HepG2 (cell line): ENCODE data around the gene CDK12. TPM values are rescaled to one million over a fixed set of nuclear protein-coding genes. Genes with fewer than 3 reads are reported as not detected.

Experiments
- BATF2 ChIP-seq: sonication (generic); formaldehyde crosslinking; IDR thresholded peaks from 2 replicates; pipeline ENCODE4 v1.8.0; 2022; ENCODE audit warnings: mild to moderate bottlenecking, missing genetic modification reagents, moderate library complexity
- KLF13 ChIP-seq: sonication (generic); formaldehyde crosslinking; IDR thresholded peaks from 2 replicates; pipeline ENCODE4 v1.4.0; 2020; ENCODE audit warnings: mild to moderate bottlenecking, missing genetic modification reagents
- KMT2A ChIP-seq: sonication (generic); formaldehyde crosslinking; IDR thresholded peaks from 2 replicates; pipeline ENCODE4 v1.4.0; 2020; ENCODE audit warnings: missing genetic modification reagents
- PCBP1 ChIP-seq: fragments of 200-400 bp; formaldehyde crosslinking; IDR thresholded peaks from 2 replicates; pipeline ENCODE4 v1.6.1; 2017; ENCODE audit warnings: mild to moderate bottlenecking, low read depth, low read length, borderline replicate concordance
- REPIN1 ChIP-seq: sonication (generic); formaldehyde crosslinking; IDR thresholded peaks from 2 replicates; pipeline ENCODE4 v1.8.0; 2022; ENCODE audit warnings: missing genetic modification reagents, low read depth, mild to moderate bottlenecking, borderline replicate concordance
- ZBTB40 ChIP-seq, 2 experiments: fragments of 450-650 bp in 1 of 2; sonication (generic) in 1 of 2; formaldehyde crosslinking in 1 of 2; IDR thresholded peaks; 2 replicates each; pipeline versions ENCODE4 v1.6.1 to v1.8.0; 2016 to 2022; ENCODE audit warnings: antibody characterized with exemption in 1 of 2, mild to moderate bottlenecking in 1 of 2, missing genetic modification reagents in 1 of 2
- ZNF260 ChIP-seq: sonication (generic); formaldehyde crosslinking; IDR thresholded peaks from 2 replicates; pipeline ENCODE4 v1.4.0; 2020; ENCODE audit warnings: missing genetic modification reagents, low read depth, mild to moderate bottlenecking, borderline replicate concordance
- ZNF629 ChIP-seq: sonication (generic); formaldehyde crosslinking; conservative IDR thresholded peaks from 2 replicates; pipeline ENCODE4 v1.5.0; 2020; ENCODE audit warnings: missing genetic modification reagents
- polyA plus RNA-seq, 8 experiments: library from polyadenylated mRNA; depleted of rRNA in 3 of 8; stranded (reverse) in 7 of 8; unstranded in 1 of 8; fragments of >200 nt; fragmentation: Illumina TruSeq in 4 of 8; extraction: Trizol in 4 of 8; gene quantifications; 2 replicates each; pipeline versions ENCODE4 v1.2.1 to v1.2.3, GENCODE V29; 2011 to 2016; ENCODE audit warnings: low read depth in 4 of 8, missing spikeins in 1 of 8, mixed read lengths in 1 of 8; ENCODE audit not compliant: insufficient read depth in 1 of 8
- total RNA-seq, 5 experiments: library from RNA; depleted of rRNA; stranded (reverse); fragments of >200 nt; fragmentation: Illumina TruSeq; extraction: Trizol; gene quantifications; 2 replicates each; pipeline ENCODE4 v1.2.3, GENCODE V29; 2016; ENCODE audit warnings: low read depth in 1 of 5
- TF ChIP-seq, protein P1 (sequence below): sonication (generic); formaldehyde crosslinking; conservative IDR thresholded peaks from 2 replicates; pipeline ENCODE4 v1.5.0; 2020; ENCODE audit warnings: missing genetic modification reagents
- TF ChIP-seq, protein P2 (sequence below): sonication (generic); formaldehyde crosslinking; IDR thresholded peaks from 2 replicates; pipeline ENCODE4 v1.4.0; 2020; ENCODE audit warnings: mild to moderate bottlenecking, missing genetic modification reagents, borderline replicate concordance

CDK12 gene
- total and polyA plus RNA-seq, 2 of the 13 experiments (the other 11 are each of a cell fraction or from before 2014, with no cell fraction given) = 24.0 to 88.6 TPM

DNA sequence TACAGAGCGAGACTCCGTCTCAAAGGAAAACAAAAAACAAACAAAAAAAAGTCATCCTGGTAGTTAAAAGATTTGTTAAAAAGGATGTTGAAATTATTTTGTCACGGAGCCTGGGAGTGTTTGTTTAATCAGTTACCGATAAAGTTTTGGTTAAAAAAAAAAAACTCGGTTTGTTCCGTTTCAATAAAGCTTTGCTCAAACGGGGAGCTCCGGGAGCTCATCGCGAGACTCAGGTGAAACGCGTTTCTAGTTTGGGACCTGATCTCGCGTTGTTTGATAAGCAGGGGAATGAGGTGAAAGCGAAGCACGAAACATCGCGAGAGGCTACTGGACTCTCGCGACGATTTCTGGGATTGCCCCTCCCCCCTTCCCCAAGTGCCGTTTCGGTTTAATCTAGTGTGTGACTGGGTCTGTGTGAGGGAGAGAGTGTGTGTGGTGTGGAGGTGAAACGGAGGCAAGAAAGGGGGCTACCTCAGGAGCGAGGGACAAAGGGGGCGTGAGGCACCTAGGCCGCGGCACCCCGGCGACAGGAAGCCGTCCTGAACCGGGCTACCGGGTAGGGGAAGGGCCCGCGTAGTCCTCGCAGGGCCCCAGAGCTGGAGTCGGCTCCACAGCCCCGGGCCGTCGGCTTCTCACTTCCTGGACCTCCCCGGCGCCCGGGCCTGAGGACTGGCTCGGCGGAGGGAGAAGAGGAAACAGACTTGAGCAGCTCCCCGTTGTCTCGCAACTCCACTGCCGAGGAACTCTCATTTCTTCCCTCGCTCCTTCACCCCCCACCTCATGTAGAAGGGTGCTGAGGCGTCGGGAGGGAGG, at the start of gene CDK12 (continued):
- TF ChIP-seq BATF2 (CRISPR knock-in tag) (peak; percentile 36; the same call in 1 of the 2 replicates), KMT2A (CRISPR knock-in tag) (peak; percentile 97), KLF13 (CRISPR knock-in tag) (0 out of 2 replicates have a peak, but pooled peaks have one; percentile 48), PCBP1 (peak; percentile 94), REPIN1 (CRISPR knock-in tag) (peak; percentile 69; the same call in 1 of the 2 replicates), ZNF260 (CRISPR knock-in tag) (0 out of 2 replicates have a peak, but pooled peaks have one; percentile 66), ZNF629 (0 out of 2 replicates have a peak, but pooled peaks have one; percentile 39), ZBTB40 (IDR thresholded peaks at IDR 0.05) (peak; percentile 100), ZBTB40 (CRISPR knock-in tag; IDR thresholded peaks at IDR 0.05) (peak; percentile 100)
- TF ChIP-seq, protein P1, sequence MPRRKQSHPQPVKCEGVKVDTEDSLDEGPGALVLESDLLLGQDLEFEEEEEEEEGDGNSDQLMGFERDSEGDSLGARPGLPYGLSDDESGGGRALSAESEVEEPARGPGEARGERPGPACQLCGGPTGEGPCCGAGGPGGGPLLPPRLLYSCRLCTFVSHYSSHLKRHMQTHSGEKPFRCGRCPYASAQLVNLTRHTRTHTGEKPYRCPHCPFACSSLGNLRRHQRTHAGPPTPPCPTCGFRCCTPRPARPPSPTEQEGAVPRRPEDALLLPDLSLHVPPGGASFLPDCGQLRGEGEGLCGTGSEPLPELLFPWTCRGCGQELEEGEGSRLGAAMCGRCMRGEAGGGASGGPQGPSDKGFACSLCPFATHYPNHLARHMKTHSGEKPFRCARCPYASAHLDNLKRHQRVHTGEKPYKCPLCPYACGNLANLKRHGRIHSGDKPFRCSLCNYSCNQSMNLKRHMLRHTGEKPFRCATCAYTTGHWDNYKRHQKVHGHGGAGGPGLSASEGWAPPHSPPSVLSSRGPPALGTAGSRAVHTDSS = no peak
- TF ChIP-seq, protein P2, sequence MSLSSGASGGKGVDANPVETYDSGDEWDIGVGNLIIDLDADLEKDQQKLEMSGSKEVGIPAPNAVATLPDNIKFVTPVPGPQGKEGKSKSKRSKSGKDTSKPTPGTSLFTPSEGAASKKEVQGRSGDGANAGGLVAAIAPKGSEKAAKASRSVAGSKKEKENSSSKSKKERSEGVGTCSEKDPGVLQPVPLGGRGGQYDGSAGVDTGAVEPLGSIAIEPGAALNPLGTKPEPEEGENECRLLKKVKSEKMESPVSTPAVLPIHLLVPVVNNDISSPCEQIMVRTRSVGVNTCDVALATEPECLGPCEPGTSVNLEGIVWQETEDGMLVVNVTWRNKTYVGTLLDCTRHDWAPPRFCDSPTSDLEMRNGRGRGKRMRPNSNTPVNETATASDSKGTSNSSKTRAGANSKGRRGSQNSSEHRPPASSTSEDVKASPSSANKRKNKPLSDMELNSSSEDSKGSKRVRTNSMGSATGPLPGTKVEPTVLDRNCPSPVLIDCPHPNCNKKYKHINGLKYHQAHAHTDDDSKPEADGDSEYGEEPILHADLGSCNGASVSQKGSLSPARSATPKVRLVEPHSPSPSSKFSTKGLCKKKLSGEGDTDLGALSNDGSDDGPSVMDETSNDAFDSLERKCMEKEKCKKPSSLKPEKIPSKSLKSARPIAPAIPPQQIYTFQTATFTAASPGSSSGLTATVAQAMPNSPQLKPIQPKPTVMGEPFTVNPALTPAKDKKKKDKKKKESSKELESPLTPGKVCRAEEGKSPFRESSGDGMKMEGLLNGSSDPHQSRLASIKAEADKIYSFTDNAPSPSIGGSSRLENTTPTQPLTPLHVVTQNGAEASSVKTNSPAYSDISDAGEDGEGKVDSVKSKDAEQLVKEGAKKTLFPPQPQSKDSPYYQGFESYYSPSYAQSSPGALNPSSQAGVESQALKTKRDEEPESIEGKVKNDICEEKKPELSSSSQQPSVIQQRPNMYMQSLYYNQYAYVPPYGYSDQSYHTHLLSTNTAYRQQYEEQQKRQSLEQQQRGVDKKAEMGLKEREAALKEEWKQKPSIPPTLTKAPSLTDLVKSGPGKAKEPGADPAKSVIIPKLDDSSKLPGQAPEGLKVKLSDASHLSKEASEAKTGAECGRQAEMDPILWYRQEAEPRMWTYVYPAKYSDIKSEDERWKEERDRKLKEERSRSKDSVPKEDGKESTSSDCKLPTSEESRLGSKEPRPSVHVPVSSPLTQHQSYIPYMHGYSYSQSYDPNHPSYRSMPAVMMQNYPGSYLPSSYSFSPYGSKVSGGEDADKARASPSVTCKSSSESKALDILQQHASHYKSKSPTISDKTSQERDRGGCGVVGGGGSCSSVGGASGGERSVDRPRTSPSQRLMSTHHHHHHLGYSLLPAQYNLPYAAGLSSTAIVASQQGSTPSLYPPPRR (CRISPR knock-in tag) = peak; percentile 75
